Mammary epithelial cell (primary cell): ENCODE measurements around the gene TIGAR.

Experiments
- CTCF ChIP-seq, 2 donors: IDR thresholded peaks in 1 of 2; conservative IDR thresholded peaks in 1 of 2; 2 replicates each; pipeline ENCODE4 v1.5.1; 2011 to 2012; ENCODE audit warnings: inconsistent platforms in 2 of 2, low read length in 2 of 2, mild to moderate bottlenecking in 2 of 2, control low read depth in 1 of 2, low read depth in 1 of 2; ENCODE audit not compliant: insufficient read depth in 1 of 2; ENCODE audit errors: extremely low read depth in 1 of 2
- EZH2 ChIP-seq: IDR thresholded peaks from 2 replicates; pipeline ENCODE4 v1.6.1; 2012; ENCODE audit warnings: low read length, inconsistent platforms, borderline replicate concordance

GRCh38 chr12:4388662-4389061 lies 67.6 kb downstream of the TIGAR start:
- TF ChIP-seq CTCF (conservative IDR thresholded peaks at IDR 0.05 in 1 of 2, IDR thresholded peaks at IDR 0.05 in 1 of 2; ENCODE audit: extremely low read depth in 1 of 2, insufficient read depth in 1 of 2, low read depth in 1 of 2, low read length in 2 of 2) (no peak), EZH2 (no peak)
